GM12878 (cell line): ENCODE measurements around the gene AMMECR1. TPM values are rescaled to one million over a fixed set of nuclear protein-coding genes. Genes with fewer than 3 reads are reported as not detected.

Experiments
- ATAC-seq: fragments of 200-7000 bp; cut with Tn5 transposase; 3 replicates; pipeline ENCODE4 v1.9.1; 2020; ENCODE audit warnings: mild to moderate bottlenecking, moderate library complexity
- BruUV-seq: library from RNA; stranded (reverse); fragments of 400-500 nt; replicated peaks from 2 replicates; lab custom pipeline; 2021; lab: Mats Ljungman, UMichigan
- CTCF ChIA-PET: fragments of 300-600 bp; sonication (Branson Sonifier 250); formaldehyde crosslinking; extraction: SDS; loops from one replicate; lab custom pipeline; 2021; ENCODE audit warnings: inconsistent platforms; lab: Yijun Ruan, JAX
- POLR2A ChIA-PET: fragments of 350-600 bp; formaldehyde crosslinking; extraction: SDS; loops from one replicate; lab custom pipeline; 2021; ENCODE audit warnings: inconsistent platforms; lab: Charles Lee
- RAD21 ChIA-PET: fragments of 300-600 bp; sonication (Branson Sonifier 250); formaldehyde crosslinking; loops from one replicate; lab custom pipeline; 2023; ENCODE audit warnings: antibody characterized with exemption; ENCODE audit not compliant: unreplicated experiment; lab: Charles Lee
- SMC1A ChIA-PET: fragments of 300-600 bp; sonication (Branson Sonifier 250); formaldehyde crosslinking; loops from one replicate; lab custom pipeline; 2023; ENCODE audit not compliant: unreplicated experiment, uncharacterized antibody; lab: Charles Lee
- DNase-seq: peaks from one replicate; pipeline ENCODE4 v3.0.0-alpha.2; 2011; ENCODE audit warnings: low read depth, low spot score
- FAIRE-seq: peaks from 3 replicates; lab custom pipeline; 2011; peaks lifted over from hg19 to GRCh38; lab: Jason Lieb, UNC
- H2AFZ ChIP-seq: 2 replicates; pipeline ENCODE4 v1.6.0; 2011; ENCODE audit warnings: low read depth, low read length, control low read depth; ENCODE audit not compliant: control insufficient read depth
- H3K27ac ChIP-seq: 2 replicates; pipeline ENCODE4 v1.5.1; 2011; ENCODE audit warnings: control low read depth; ENCODE audit not compliant: control insufficient read depth, insufficient read depth
- H3K27me3 ChIP-seq, 2 experiments: replicated peaks in 1 of 2; 2 replicates each; pipeline versions ENCODE4 v1.6.0 to v1.6.1; 2011; ENCODE audit warnings: low read length in 1 of 2; ENCODE audit not compliant: control insufficient read depth in 2 of 2, insufficient read depth in 2 of 2
- H3K36me3 ChIP-seq, 2 experiments: 2 replicates each; pipeline ENCODE4 v1.5.1; 2011; ENCODE audit warnings: low read length in 1 of 2; ENCODE audit not compliant: control insufficient read depth in 2 of 2, insufficient read depth in 2 of 2
- H3K4me1 ChIP-seq: 2 replicates; pipeline ENCODE4 v1.6.1; 2011; ENCODE audit warnings: mild to moderate bottlenecking, low read length, moderate library complexity, mixed read lengths; ENCODE audit not compliant: control insufficient read depth, insufficient read depth
- H3K4me2 ChIP-seq: 2 replicates; pipeline ENCODE4 v1.6.0; 2011; ENCODE audit warnings: control low read depth; ENCODE audit not compliant: control insufficient read depth, insufficient read depth
- H3K4me3 ChIP-seq: fragments of 200-600 bp; sonication (generic); 2 replicates; pipeline ENCODE4 v1.5.1; 2016
- H3K79me2 ChIP-seq: 2 replicates; pipeline ENCODE4 v1.6.0; 2011; ENCODE audit warnings: low read length; ENCODE audit not compliant: control insufficient read depth, insufficient read depth
- H3K9ac ChIP-seq: 2 replicates; pipeline ENCODE4 v1.8.0; 2011; ENCODE audit warnings: low read length, control low read depth, mixed read lengths; ENCODE audit not compliant: control insufficient read depth, insufficient read depth
- H3K9me3 ChIP-seq: replicated peaks from 3 replicates; pipeline ENCODE4 v1.5.1; 2011; ENCODE audit warnings: mild to moderate bottlenecking, low read length; ENCODE audit not compliant: control insufficient read depth, insufficient read depth
- H4K20me1 ChIP-seq: 2 replicates; pipeline ENCODE4 v1.6.0; 2011; ENCODE audit not compliant: control insufficient read depth, insufficient read depth
- ASH2L ChIP-seq: fragments of 300-600, 200-600 bp; sonication (generic); IDR thresholded peaks from 2 replicates; pipeline ENCODE4 v1.6.1; 2017; ENCODE audit warnings: low read depth, mild to moderate bottlenecking, borderline replicate concordance
- IKZF1 ChIP-seq: fragments of 450-650 bp; conservative IDR thresholded peaks from 2 replicates; pipeline ENCODE4 v1.6.1; 2017; ENCODE audit warnings: antibody characterized with exemption, mild to moderate bottlenecking
- LARP7 ChIP-seq: fragments of 450-650 bp; IDR thresholded peaks from 2 replicates; pipeline ENCODE4 v1.6.1; 2017; ENCODE audit warnings: mild to moderate bottlenecking
- RUNX3 ChIP-seq: IDR thresholded peaks from 2 replicates; pipeline ENCODE4 v1.6.1; 2012; ENCODE audit warnings: low read length, inconsistent platforms
- in situ Hi-C: fragments of 300-500 bp; cut with MboI; formaldehyde crosslinking; loops from 9 replicates; pipeline ENCODE4 v1.14.3; 2018; ENCODE audit warnings: mixed read lengths
- intact Hi-C: fragments of 100-400 bp; cut with micrococcal nuclease; formaldehyde crosslinking; loops from one replicate; pipeline ENCODE4 v1.14.2; 2022; ENCODE audit not compliant: unreplicated experiment
- polyA plus RNA-seq, 11 experiments: library from polyadenylated mRNA; depleted of rRNA in 4 of 11; unstranded in 6 of 11; stranded (reverse) in 5 of 11; fragments of >200 nt; fragmentation: Nextera tagmentation in 4 of 11; fragmentation: Illumina TruSeq in 1 of 11; extraction: Ambion mirVana in 4 of 11; extraction: Trizol in 1 of 11; gene quantifications; 1 replicate in 1 of 11; 2 replicates in 10 of 11; pipeline versions ENCODE4 v1.2.1 to v1.2.3, GENCODE V29; 2011 to 2016; ENCODE audit warnings: inconsistent platforms in 2 of 11, missing spikeins in 2 of 11, low read depth in 1 of 11
- total RNA-seq, 4 experiments: library from RNA; depleted of rRNA in 3 of 4; stranded (reverse); fragments of >200 nt in 3 of 4; fragmentation: Illumina TruSeq in 1 of 4; extraction: Trizol in 1 of 4; gene quantifications; 2 replicates each; pipeline versions ENCODE4 v1.2.1 to v1.2.3, GENCODE V29; 2013 to 2021
- TF ChIP-seq, protein P1 (sequence below): fragments of 450-650 bp; formaldehyde crosslinking; IDR thresholded peaks from 2 replicates; pipeline ENCODE4 v1.4.0; 2022; ENCODE audit warnings: mild to moderate bottlenecking, moderate library complexity
- TF ChIP-seq, protein P2 (sequence below): fragments of 450-650 bp; IDR thresholded peaks from 2 replicates; pipeline ENCODE4 v1.6.1; 2016; ENCODE audit warnings: mild to moderate bottlenecking

Gene AMMECR1
- total and polyA plus RNA-seq, 10 of the 15 experiments (the other 5 are each of a cell fraction or from before 2014, with no cell fraction given): 4.9 to 25.6 (median 10.7) TPM

DNA sequence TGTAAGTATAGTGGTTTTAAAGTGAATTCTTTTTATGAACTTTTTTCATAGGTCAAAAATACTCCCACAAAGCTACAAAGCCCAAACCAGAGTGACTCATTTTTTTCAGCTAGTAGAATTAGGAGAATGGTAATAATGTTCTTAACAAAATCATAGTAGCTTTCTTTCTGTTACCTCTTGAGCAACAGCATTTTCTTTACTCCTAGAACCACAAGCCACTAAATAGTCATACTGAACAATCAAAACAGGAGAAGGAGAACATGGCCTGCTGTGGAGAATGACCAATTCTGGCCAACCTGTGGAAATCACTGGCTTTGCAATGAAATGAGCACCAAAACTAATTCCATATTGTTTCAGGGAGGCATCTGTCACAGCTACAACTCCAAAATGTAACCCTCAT lies 112.9 kb downstream of the AMMECR1 start:
- BruUV-seq: no TSS peak
- CTCF ChIA-PET: interaction anchor here (0.9 to 1.1 kb wide), 2 partner anchors 41 to 212 kb away, joined by 3 to 5 read pairs; no protein-coding TSS in a partner anchor
- intact Hi-C loops: no loop called here
- Histone ChIP-seq H3K27ac (no peak overlapping the region), H3K79me2 (no peaks in the 10 kb centered on the region), H2AFZ (no peak overlapping the region), H4K20me1 (no peaks in the 10 kb centered on the region), H3K4me3 (no peak overlapping the region), H3K4me1 (no peaks in the 10 kb centered on the region), H3K4me2 (no peak overlapping the region), H3K9ac (no peak overlapping the region), H3K9me3 (no peaks in the 10 kb centered on the region), H3K36me3 (no peaks in the 10 kb centered on the region), H3K27me3 (no peaks in the 10 kb centered on the region)
- no peak for ATAC-seq
- SMC1A ChIA-PET: interaction anchor here (1.3 to 1.6 kb wide), 3 partner anchors 10 to 25 kb away, joined by 3 to 4 read pairs (median 3); no protein-coding TSS in a partner anchor
- POLR2A ChIA-PET: no interaction called here
- in situ Hi-C loops: no loop called here
- RAD21 ChIA-PET: interaction anchor here (0.8 kb wide), 1 partner anchor 9 kb away, joined by 3 read pairs; no protein-coding TSS in a partner anchor
- TF ChIP-seq ASH2L: no peak
- TF ChIP-seq, protein P1, sequence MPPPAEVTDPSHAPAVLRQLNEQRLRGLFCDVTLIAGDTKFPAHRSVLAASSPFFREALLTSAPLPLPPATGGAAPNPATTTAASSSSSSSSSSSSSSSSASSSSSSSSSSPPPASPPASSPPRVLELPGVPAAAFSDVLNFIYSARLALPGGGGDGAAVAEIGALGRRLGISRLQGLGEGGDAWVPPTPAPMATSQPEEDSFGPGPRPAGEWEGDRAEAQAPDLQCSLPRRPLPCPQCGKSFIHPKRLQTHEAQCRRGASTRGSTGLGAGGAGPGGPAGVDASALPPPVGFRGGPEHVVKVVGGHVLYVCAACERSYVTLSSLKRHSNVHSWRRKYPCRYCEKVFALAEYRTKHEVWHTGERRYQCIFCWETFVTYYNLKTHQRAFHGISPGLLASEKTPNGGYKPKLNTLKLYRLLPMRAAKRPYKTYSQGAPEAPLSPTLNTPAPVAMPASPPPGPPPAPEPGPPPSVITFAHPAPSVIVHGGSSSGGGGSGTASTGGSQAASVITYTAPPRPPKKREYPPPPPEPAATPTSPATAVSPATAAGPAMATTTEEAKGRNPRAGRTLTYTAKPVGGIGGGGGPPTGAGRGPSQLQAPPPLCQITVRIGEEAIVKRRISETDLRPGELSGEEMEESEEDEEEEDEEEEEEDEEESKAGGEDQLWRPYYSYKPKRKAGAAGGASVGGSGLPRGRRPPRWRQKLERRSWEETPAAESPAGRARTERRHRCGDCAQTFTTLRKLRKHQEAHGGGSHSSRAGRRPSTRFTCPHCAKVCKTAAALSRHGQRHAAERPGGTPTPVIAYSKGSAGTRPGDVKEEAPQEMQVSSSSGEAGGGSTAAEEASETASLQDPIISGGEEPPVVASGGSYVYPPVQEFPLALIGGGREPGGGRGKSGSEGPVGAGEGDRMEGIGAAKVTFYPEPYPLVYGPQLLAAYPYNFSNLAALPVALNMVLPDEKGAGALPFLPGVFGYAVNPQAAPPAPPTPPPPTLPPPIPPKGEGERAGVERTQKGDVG (CRISPR knock-in tag): no peak
- TF ChIP-seq, protein P2, sequence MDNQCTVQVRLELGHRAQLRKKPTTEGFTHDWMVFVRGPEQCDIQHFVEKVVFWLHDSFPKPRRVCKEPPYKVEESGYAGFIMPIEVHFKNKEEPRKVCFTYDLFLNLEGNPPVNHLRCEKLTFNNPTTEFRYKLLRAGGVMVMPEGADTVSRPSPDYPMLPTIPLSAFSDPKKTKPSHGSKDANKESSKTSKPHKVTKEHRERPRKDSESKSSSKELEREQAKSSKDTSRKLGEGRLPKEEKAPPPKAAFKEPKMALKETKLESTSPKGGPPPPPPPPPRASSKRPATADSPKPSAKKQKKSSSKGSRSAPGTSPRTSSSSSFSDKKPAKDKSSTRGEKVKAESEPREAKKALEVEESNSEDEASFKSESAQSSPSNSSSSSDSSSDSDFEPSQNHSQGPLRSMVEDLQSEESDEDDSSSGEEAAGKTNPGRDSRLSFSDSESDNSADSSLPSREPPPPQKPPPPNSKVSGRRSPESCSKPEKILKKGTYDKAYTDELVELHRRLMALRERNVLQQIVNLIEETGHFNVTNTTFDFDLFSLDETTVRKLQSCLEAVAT: no peak
- TF ChIP-seq LARP7: no peak
- TF ChIP-seq IKZF1: no peak
- TF ChIP-seq RUNX3: peak; percentile 20; the same call in 1 of the 2 replicates
- no peak for FAIRE-seq
- no peak for DNase-seq
